ENCODE data around the gene SPACA5.

Gene SPACA5

GRCh38 chrX:48059296-48059639 is 52.5 kb downstream of the SPACA5 start:
- TF ChIP-seq EZH2phosphoT487 (IDR thresholded peaks at IDR 0.05; ENCODE audit: borderline replicate concordance, low read length) (no peak), CTCF (IDR thresholded peaks at IDR 0.05; ENCODE audit: low read depth, low read length, poor library complexity, severe bottlenecking) (no peak)
- Histone ChIP-seq H4K20me1 (ENCODE audit: control insufficient read depth, insufficient read depth, low read depth, low read length) (no peaks in the 10 kb centered on the region), H3F3A (ENCODE audit: control insufficient read depth, insufficient read depth) (no peaks in the 10 kb centered on the region), H3K36me3 (ENCODE audit: control insufficient read depth, low read length) (no peaks in the 10 kb centered on the region), H3K27ac (ENCODE audit: low read depth, low read length) (no peak overlapping the region), H3K79me2 (ENCODE audit: control insufficient read depth, low read length) (no peaks in the 10 kb centered on the region), H3K27me3 (ENCODE audit: control insufficient read depth, low read length) (no peaks in the 10 kb centered on the region), H3K4me1 (ENCODE audit: control insufficient read depth, low read length) (no peaks in the 10 kb centered on the region), H3K9me2 (replicated peaks; ENCODE audit: control insufficient read depth, low read length) (no peaks in the 10 kb centered on the region), H3K4me2 (ENCODE audit: low read length) (no peak overlapping the region), H3K4me3 (ENCODE audit: low read length) (no peak overlapping the region), H3K9me3 (ENCODE audit: control insufficient read depth, insufficient read depth, low read length) (no peaks in the 10 kb centered on the region; the same call in 1 of the 2 replicates)

Measured in DOHH2 (cell line).